ENCODE data around the gene CPE.

- TF ChIP-seq, protein P1, sequence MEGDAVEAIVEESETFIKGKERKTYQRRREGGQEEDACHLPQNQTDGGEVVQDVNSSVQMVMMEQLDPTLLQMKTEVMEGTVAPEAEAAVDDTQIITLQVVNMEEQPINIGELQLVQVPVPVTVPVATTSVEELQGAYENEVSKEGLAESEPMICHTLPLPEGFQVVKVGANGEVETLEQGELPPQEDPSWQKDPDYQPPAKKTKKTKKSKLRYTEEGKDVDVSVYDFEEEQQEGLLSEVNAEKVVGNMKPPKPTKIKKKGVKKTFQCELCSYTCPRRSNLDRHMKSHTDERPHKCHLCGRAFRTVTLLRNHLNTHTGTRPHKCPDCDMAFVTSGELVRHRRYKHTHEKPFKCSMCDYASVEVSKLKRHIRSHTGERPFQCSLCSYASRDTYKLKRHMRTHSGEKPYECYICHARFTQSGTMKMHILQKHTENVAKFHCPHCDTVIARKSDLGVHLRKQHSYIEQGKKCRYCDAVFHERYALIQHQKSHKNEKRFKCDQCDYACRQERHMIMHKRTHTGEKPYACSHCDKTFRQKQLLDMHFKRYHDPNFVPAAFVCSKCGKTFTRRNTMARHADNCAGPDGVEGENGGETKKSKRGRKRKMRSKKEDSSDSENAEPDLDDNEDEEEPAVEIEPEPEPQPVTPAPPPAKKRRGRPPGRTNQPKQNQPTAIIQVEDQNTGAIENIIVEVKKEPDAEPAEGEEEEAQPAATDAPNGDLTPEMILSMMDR (conservative IDR thresholded peaks at IDR 0.05; ENCODE audit: low read length): no peak
- TF ChIP-seq EZH2phosphoT487 (IDR thresholded peaks at IDR 0.05; ENCODE audit: borderline replicate concordance, low read depth, low read length): no peak
Observed at GRCh38 chr4:165461159-165461821, 82.5 kb downstream of the CPE start.
